Suprapubic skin (tissue), 4 donors: ENCODE measurements around the gene BTBD6. TPM values are rescaled to one million over a fixed set of nuclear protein-coding genes. Genes with fewer than 3 reads are reported as not detected.
"Not testable (repeated sequence)": the region's sequence is repeated elsewhere in the genome, so short reads cannot be mapped to it uniquely, and the experiment has no call there.

Source experiments
- DNase-seq, 2 donors: peaks; one replicate each; pipeline ENCODE4 v3.0.0-alpha.2; 2019; ENCODE audit warnings: low spot score in 2 of 2
- H3K27ac ChIP-seq: fragments of 200-600 bp; sonication (generic); one replicate; pipeline ENCODE4 v1.5.1; 2019
- H3K27me3 ChIP-seq: fragments of 200-600 bp; sonication (generic); one replicate; pipeline ENCODE4 v1.5.1; 2019
- H3K36me3 ChIP-seq: fragments of 200-600 bp; sonication (generic); one replicate; pipeline ENCODE4 v1.5.1; 2019
- H3K4me1 ChIP-seq: fragments of 200-600 bp; sonication (generic); one replicate; pipeline ENCODE4 v1.5.1; 2019
- H3K4me3 ChIP-seq: fragments of 200-600 bp; sonication (generic); one replicate; pipeline ENCODE4 v1.5.1; 2019; ENCODE audit warnings: mild to moderate bottlenecking
- H3K9me3 ChIP-seq: fragments of 200-600 bp; sonication (generic); one replicate; pipeline ENCODE4 v1.5.1; 2019
- EP300 ChIP-seq: sonication (generic); formaldehyde crosslinking; IDR thresholded peaks from one replicate; pipeline ENCODE4 v1.6.1; 2017; ENCODE audit warnings: antibody characterized with exemption
- POLR2A ChIP-seq, 2 donors: fragments of 450-650 bp; IDR thresholded peaks; one replicate each; pipeline ENCODE4 v1.6.1; 2017; ENCODE audit warnings: antibody characterized with exemption in 2 of 2, mild to moderate bottlenecking in 2 of 2, moderate library complexity in 2 of 2
- POLR2AphosphoS5 ChIP-seq, 3 donors: sonication (generic); formaldehyde crosslinking; IDR thresholded peaks; one replicate each; pipeline ENCODE4 v1.6.1; 2017; ENCODE audit warnings: antibody characterized with exemption in 3 of 3
- WGBS: methylation state at CpG from one replicate; pipeline ENCODE4 v1.1.5; 2018; 5-methylcytosine and 5-hydroxymethylcytosine counted together
- total RNA-seq, 4 donors: library from RNA; depleted of rRNA; stranded (reverse); fragments of >200 nt; gene quantifications; one replicate each; pipeline ENCODE4 v1.1.0, GENCODE V29; 2016
- TF ChIP-seq, protein P1 (sequence below), 2 donors: fragments of 200-600 bp in 1 of 2; fragments of 450-650 bp in 1 of 2; sonication (generic) in 1 of 2; IDR thresholded peaks; one replicate each; pipeline ENCODE4 v1.5.1; 2016 to 2019; ENCODE audit warnings: antibody characterized with exemption in 2 of 2, mild to moderate bottlenecking in 1 of 2, moderate library complexity in 1 of 2

The BTBD6 gene
- total RNA-seq, 4 donors from 2014 or later: 38.9 to 63.7 (median 58.6) TPM

GRCh38 chr14:105290621-105291346, 42.5 kb downstream of the BTBD6 start:
- Histone ChIP-seq H3K4me1 (peaks cover 22% of the 10 kb centered on the region), H3K4me3 (no peak overlapping the region), H3K27ac (no peak overlapping the region), H3K27me3 (no peaks in the 10 kb centered on the region), H3K9me3 (no peaks in the 10 kb centered on the region), H3K36me3 (no peaks in the 10 kb centered on the region)
- 85% methylated on average over 13 of the region's 13 CpGs for WGBS
- no peak for DNase-seq
- TF ChIP-seq POLR2A (IDR thresholded peaks at IDR 0.05): no peak
- no peak for TF ChIP-seq POLR2AphosphoS5 (IDR thresholded peaks at IDR 0.05)
- TF ChIP-seq, protein P1, sequence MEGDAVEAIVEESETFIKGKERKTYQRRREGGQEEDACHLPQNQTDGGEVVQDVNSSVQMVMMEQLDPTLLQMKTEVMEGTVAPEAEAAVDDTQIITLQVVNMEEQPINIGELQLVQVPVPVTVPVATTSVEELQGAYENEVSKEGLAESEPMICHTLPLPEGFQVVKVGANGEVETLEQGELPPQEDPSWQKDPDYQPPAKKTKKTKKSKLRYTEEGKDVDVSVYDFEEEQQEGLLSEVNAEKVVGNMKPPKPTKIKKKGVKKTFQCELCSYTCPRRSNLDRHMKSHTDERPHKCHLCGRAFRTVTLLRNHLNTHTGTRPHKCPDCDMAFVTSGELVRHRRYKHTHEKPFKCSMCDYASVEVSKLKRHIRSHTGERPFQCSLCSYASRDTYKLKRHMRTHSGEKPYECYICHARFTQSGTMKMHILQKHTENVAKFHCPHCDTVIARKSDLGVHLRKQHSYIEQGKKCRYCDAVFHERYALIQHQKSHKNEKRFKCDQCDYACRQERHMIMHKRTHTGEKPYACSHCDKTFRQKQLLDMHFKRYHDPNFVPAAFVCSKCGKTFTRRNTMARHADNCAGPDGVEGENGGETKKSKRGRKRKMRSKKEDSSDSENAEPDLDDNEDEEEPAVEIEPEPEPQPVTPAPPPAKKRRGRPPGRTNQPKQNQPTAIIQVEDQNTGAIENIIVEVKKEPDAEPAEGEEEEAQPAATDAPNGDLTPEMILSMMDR (IDR thresholded peaks at IDR 0.05): no peak
- no peak for TF ChIP-seq EP300

DNA sequence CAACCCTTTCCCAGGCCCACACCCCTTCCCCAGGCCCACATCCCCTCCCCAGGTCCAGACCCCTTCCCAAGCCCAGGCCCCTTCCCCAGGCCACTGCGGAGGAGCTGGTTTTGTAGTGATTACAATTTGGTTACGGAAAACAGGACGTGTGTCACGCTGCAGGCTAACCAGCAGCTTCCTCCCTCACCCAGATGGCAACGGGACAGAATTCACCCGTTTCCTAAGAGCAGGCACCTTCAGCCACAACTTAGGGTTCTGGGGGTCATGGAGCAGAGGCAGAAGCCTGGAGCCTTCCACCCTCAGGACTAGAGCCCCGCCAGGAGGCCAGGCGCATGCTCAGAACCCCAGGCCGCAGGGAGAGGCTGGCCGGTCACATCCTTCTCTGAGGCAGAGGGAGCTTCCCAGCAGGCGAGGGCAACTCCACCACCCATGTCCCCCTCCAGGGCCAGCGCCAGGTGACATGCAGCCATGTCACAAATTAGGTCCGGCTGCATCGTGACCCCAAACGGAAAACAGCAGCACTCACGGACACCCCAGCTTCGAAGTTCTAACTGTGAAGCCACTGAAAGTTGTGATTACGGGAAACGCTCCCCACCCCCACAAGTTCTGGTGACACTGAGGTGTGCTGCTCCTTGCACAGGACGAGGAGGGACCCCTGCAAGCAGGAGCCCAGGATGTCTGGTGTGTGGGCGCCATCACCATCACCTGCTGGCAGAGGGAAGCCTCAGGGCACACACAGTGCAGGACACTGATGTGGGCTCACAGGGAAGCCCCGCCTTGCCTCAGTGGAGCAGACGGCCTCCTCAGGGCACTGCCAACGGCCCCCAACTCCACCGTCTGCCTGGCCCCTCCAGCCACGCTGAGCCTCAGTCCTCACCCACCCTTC, 44.7 kb downstream of the BTBD6 start:
- no peak overlapping the region for H3K27ac ChIP-seq
- H3K36me3 ChIP-seq: no peaks in the 10 kb centered on the region
- no peaks in the 10 kb centered on the region for H3K27me3 ChIP-seq
- DNase-seq: no peak
- no peaks in the 10 kb centered on the region for H3K9me3 ChIP-seq
- no peak overlapping the region for H3K4me3 ChIP-seq
- peaks cover 22% of the 10 kb centered on the region for H3K4me1 ChIP-seq
- no peak for TF ChIP-seq POLR2A (IDR thresholded peaks at IDR 0.05)
- TF ChIP-seq, protein P1 (IDR thresholded peaks at IDR 0.05): no peak
- 80% methylated on average over 17 of the region's 26 CpGs for WGBS

DNA sequence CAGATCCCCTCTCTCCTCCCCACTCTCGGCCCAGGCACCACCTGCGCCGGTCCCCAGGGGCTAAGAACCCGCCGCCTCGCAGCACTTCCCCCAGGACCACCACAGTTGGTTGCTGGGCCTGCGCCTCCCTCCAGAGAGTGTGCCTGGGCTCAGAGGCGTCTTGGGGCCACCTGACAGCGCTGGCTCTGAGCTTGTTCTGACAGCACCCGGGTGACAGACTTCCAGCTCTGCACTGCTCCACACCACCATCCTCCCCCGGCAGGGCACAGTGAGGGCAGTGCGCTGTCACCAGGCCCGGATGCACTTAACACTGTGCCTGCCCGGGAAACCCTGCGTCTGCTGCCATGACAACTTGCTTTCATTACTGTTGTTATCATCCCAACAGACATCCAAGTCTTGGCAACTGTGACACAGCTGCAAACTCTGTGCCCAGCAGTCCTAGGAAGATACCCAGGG, 45.8 kb downstream of the BTBD6 start:
- TF ChIP-seq, protein P1 (IDR thresholded peaks at IDR 0.05): no peak
- TF ChIP-seq POLR2AphosphoS5 (IDR thresholded peaks at IDR 0.05): no peak
- TF ChIP-seq EP300: no peak
- no peak for TF ChIP-seq POLR2A (IDR thresholded peaks at IDR 0.05)
- no peak for DNase-seq

DNA sequence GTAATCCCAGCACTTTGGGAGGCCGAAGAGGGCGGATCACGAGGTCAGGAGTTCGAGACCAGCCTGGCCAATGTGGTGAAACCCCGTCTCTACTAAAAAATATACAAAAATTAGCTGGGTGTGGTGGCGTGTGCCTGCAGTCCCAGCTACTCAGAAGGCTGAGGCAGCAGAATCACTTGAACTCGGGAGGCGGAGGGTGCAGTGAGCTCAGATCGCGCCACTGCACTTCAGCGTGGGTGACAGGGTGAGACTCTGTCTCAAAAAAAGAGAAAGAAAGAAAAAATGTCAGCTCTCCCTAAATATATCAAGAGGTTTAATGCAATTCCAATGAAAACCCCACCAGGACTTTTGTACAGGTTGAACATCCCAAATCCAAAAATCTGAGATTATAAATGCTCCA, 49.0 kb downstream of the BTBD6 start:
- H3K4me1 ChIP-seq: peaks cover 47% of the 10 kb centered on the region
- not testable (repeated sequence) for H3K27ac ChIP-seq, H3K36me3 ChIP-seq, H3K27me3 ChIP-seq, DNase-seq, H3K4me3 ChIP-seq, H3K9me3 ChIP-seq
- 95% methylated on average over 11 of the region's 11 CpGs for WGBS

More for the DNA sequence above, 45.8 kb downstream of the BTBD6 start:
- Histone ChIP-seq H3K27ac (no peak overlapping the region), H3K4me3 (no peak overlapping the region), H3K4me1 (peaks cover 31% of the 10 kb centered on the region), H3K27me3 (no peaks in the 10 kb centered on the region), H3K9me3 (no peaks in the 10 kb centered on the region), H3K36me3 (no peaks in the 10 kb centered on the region)
- WGBS: 30% methylated on average over 2 of the region's 15 CpGs

GRCh38 chr14:105299654-105300541, 51.6 kb downstream of the BTBD6 start:
- Histone ChIP-seq H3K4me1 (peaks cover 25% of the 10 kb centered on the region), H3K9me3 (no peaks in the 10 kb centered on the region), H3K4me3 (peak overlapping the region; percentile 97), H3K36me3 (no peaks in the 10 kb centered on the region), H3K27me3 (no peaks in the 10 kb centered on the region), H3K27ac (peak overlapping the region; percentile 95)
- peak in 1 of 2 donors; percentile 77 for DNase-seq
- 13% methylated on average over 27 of the region's 54 CpGs for WGBS
- no peak for TF ChIP-seq EP300
- no peak for TF ChIP-seq POLR2AphosphoS5 (IDR thresholded peaks at IDR 0.05)
- TF ChIP-seq POLR2A (IDR thresholded peaks at IDR 0.05): no peak
- TF ChIP-seq, protein P1 (IDR thresholded peaks at IDR 0.05): no peak
